HL-60 (cell line): ENCODE measurements around the gene ITPRID1.

Experiments used
- POLR2AphosphoS5 ChIP-seq: IDR thresholded peaks from 2 replicates; pipeline ENCODE4 v1.6.1; 2012; ENCODE audit warnings: low read depth
- TF ChIP-seq, protein P1 (sequence below): IDR thresholded peaks from one replicate; pipeline ENCODE4 v1.5.1; 2011; ENCODE audit warnings: low read length, control low read depth, inconsistent platforms; ENCODE audit not compliant: insufficient read depth

DNA sequence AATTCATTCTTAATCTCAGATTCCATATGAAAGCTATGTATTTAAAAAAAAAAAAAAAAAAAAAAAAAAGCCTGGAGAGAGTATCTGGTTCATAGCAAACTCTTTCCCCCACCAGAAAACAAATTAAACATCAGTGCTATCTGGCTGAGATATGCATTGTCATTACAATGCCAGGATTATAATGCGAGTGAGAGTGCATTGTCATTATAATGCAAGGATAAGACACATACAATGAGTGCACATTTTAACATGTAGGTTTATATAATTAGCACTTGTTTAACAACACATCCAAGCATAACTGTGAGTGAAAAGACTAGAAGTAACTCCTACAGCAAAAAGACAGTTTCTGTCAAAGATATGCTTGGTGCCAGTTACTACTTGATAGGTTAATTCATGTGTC lies 48.1 kb downstream of the ITPRID1 start:
- TF ChIP-seq, protein P1, sequence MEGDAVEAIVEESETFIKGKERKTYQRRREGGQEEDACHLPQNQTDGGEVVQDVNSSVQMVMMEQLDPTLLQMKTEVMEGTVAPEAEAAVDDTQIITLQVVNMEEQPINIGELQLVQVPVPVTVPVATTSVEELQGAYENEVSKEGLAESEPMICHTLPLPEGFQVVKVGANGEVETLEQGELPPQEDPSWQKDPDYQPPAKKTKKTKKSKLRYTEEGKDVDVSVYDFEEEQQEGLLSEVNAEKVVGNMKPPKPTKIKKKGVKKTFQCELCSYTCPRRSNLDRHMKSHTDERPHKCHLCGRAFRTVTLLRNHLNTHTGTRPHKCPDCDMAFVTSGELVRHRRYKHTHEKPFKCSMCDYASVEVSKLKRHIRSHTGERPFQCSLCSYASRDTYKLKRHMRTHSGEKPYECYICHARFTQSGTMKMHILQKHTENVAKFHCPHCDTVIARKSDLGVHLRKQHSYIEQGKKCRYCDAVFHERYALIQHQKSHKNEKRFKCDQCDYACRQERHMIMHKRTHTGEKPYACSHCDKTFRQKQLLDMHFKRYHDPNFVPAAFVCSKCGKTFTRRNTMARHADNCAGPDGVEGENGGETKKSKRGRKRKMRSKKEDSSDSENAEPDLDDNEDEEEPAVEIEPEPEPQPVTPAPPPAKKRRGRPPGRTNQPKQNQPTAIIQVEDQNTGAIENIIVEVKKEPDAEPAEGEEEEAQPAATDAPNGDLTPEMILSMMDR = no peak
- TF ChIP-seq POLR2AphosphoS5 = no peak
